GM18505 (cell line): ENCODE data around the gene FBXL16.
"Not testable (repeated sequence)": the region's sequence is repeated elsewhere in the genome, so short reads cannot be mapped to it uniquely, and the experiment has no call there.

Source experiments
- ATAC-seq: cut with Tn5 transposase; IDR thresholded peaks from one replicate; pipeline ENCODE4 v1.9.1; 2021; ENCODE audit not compliant: unreplicated experiment
- POLR2A ChIP-seq: IDR thresholded peaks from 4 replicates; pipeline ENCODE4 v1.6.1; 2011; ENCODE audit warnings: borderline replicate concordance; ENCODE audit not compliant: insufficient read depth, insufficient read length; ENCODE audit errors: extremely low read depth

The FBXL16 gene

DNA sequence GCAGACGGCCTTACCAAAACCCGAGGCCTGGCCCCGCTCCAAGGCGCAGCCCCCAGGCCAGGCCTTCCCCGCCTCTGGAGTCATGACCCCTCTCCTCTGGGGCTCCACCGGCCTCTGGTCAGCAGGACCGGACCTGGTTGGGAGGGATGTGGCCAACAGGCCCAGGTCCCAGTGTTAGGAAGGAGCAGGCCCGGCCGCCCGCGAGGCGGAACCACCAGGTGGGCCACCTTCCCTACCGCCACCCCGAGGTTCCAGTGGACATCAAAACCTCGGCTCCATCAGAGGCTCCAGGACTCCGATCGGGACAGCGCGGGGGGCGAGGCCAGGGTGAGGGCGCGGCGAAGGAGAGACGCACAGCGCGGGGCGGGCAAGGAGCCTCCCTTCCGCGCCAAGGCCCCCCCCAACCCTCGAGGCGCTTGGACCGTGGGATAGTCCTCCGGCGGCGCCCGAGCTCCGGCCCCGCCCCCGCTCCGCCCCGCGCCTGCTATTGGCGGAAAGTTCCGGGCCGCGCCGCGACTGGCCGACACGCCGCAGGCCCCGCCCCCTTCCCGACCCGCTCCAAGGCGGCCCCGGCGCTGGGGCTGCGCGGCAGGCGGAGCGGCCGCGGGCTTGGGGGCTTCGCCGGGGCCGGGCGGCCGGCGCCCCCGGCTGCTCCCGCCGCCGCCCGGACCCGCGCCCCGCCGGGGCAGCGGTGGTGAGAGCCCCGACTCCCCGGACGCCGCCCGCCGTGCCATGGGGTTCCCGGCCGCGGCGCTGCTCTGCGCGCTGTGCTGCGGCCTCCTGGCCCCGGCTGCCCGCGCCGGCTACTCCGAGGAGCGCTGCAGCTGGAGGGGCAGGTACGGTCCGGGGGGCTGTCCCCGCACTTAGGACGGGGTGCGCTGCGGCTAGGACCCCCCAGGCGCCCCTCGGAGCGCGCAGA is 9.2 kb upstream of the FBXL16 start, which contains the start of gene METRN:
Gene METRN, plus strand, starts transcription at position 561 of the 919 bp plus-strand sequence. Its CDS starts 172 bp downstream, at position 733.
- peak; percentile 57 for ATAC-seq

DNA sequence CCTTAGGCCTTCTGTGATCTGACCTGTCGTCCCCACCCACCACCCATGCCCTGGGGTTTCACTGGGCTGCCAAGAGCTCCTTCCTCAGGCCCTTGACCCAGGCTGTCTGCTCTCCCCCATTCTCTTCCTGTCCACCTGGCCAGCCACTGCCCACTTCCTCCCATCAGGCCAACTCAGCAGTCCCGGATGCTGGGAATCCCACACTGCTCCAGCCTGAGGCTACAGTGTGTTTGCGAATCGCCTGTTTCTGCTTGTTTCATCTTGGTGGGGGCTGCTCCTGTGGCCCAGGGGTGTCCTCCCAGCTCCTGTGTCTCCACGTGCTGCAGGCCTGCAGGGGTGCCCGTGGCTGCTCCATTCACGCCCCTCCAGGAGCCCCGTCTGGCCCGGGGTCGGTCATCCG is 8.5 kb upstream of the FBXL16 start:
- TF ChIP-seq POLR2A: no peak

More for the DNA sequence above, 9.2 kb upstream of the FBXL16 start, which contains the start of gene METRN:
- no peak for TF ChIP-seq POLR2A

DNA sequence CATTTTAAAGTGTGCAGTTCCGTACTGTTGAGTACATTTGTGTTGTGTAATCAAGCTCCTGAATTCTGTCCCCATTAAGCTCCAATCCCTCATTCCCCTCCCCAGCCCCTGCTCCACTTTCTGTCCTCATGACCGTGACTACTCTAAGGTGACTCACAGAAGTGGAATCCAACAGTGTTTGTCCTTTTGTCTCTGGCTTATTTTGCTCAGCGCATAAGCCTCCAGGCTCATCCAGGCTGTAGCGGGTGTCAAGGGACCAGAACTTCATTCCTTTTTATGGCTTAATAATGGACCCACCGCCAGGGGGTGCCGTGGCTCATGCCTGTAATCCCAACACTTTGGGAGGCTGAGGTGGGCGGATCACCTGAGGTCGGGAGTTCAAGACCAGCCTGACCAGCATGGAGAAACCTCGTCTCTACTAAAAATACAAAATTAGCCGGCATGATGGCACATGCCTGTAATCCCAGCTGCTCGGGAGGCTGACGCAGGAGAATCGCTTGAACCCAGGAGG is 7.2 kb upstream of the FBXL16 start:
- not testable (repeated sequence) for ATAC-seq

More for the DNA sequence above, 8.5 kb upstream of the FBXL16 start:
- ATAC-seq: no peak

DNA sequence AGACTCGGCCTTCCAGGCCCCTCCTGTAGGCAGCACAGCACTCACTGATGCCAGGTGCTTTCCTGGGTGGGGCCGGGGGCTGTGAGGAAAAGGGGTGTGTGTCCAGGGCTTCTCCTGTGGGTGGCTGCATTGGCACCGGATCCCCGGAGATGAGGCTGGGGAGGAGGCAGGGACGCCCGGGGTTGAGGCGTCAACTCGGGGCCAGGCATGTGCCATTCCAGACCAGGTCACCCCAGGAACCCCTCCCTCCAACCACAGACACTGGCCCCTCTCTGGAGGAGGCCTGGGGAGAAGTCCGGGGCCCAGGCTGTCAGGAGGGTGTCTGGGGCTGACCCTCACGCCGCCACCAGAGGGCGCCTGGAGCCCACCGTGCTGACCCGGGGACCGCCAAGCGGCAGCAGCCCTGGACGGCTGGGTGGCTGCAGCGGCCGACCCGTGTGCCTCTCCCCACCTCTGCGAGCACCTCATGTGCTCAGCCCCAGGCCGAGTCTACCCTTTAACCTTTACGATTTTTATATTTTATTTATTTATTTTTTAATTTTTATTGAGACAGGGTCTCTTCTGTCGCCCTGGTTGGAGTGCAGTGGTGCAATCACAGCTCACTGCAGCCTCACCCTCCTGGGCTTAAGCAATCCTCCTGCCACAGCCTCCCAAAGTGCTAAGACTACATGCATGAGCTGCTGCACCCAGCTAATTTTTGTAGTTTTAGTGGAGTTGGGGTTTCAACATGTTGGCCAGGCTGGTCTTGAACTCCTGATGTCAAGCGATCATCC is 6.1 kb upstream of the FBXL16 start:
- ATAC-seq: no peak
- no peak for TF ChIP-seq POLR2A

DNA sequence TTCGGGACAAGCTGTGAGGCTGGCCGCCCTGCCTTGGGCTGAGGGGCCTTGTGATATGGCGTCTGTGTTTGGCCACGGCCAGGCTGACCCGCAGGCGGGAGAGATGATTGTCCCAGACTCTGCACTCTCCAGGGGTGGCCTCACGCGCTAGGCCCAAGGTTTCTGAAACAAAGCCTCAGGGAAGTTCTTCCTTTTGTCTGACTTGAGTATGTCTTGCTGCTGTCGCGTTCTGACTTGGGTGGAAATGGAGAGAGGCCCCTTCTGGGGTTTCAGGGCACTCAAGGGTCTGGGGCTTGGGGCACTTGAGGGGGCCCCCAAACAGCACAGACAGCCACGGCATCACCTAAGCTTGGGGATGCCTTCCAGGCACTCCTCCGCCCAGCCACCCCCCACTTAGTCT is 5.5 kb upstream of the FBXL16 start:
- ATAC-seq: no peak
- TF ChIP-seq POLR2A: no peak

DNA sequence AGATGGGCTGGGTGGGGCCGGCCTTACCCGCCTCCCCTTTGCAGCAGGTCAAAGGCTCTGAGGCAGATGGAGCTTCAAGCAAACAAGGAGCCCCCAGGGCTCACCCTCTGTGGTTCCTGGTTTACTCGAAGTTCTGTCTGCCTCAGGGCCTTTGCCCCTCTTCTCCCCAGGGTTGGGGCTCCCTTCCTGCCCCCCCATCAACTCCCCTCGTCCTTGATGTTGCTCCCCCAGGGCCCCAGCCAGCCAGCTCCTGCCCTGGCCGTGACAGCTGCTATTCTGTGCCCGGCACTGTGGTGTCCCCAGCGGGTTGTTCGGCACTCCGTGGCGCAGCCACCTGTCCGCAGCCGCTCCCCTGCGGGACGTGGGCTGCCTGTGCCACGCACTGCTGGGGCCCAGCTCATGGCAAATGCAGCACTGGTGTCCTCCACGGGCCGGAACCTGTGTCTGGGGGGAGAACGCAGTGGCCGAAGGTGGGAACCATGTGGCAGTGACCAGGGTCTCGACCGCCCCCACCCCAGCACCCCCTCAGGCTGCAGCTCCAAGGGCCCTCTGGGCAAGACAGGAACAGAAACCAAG is 5.0 kb upstream of the FBXL16 start:
- no peak for TF ChIP-seq POLR2A
- ATAC-seq: no peak

DNA sequence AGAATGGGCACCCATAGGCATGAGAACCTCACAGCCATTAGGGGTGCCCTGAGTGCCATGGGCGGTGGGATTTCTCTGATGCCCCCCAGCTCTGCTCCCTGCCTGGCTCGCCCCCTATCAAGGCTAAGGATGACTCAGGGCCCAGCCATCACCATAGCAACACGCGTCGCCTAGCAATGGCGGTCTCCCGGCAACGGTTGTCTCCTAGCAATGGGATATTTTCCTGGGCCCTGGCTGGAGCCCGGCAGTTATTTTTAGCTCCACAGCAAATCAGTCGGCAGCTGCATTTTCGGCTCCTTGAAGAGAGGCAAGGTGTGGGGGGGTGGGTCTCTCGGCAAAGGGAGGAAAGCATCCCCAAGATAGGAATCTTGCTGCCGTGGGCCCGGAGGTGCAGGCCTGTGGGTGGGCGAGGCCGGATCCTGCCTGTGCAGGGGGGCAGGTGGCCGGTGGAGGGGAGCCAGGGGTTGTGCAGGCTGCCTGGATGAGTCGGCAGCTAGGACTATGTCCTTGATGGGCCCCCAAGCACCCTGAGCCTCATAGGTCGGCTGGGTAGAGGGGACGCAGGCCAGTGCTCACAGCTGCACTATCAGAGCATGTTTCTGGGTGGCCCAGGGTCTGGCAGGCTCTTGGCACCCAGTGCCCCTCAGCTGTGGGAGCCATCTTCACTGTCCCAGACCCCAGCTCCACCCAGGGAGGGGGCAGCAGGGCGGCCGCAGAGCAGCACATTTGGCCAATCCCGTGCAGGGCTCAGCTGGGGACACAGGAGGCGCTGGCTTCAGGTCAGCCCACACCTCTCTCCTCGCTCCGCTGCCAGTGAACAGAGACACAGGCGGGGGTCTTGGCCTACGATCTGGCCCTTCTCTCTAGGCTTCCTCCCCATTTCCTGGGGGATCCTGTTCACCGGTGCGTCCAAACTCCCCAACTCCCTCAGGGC is 4.2 kb upstream of the FBXL16 start:
- no peak for ATAC-seq
- no peak for TF ChIP-seq POLR2A

DNA sequence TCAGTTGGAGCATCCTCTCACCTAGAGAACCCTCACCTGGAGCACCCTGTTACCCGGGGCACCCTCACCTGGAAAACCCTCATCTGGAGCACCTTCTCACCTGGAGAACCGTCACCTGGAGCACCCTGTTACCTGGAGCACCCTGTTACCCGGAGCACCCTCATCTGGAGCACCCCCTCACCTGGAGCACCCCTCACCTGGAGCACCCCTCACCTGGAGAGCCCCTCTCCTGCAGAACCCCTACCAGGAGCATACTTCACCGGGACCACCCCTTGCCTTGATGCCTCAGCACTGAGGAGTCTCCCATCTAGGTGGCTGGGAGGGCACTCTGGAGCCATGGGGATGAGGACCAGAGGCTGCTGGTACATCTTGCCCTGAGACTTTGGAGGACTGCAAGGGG is 3.4 kb upstream of the FBXL16 start:
- no peak for TF ChIP-seq POLR2A
- ATAC-seq: no peak

DNA sequence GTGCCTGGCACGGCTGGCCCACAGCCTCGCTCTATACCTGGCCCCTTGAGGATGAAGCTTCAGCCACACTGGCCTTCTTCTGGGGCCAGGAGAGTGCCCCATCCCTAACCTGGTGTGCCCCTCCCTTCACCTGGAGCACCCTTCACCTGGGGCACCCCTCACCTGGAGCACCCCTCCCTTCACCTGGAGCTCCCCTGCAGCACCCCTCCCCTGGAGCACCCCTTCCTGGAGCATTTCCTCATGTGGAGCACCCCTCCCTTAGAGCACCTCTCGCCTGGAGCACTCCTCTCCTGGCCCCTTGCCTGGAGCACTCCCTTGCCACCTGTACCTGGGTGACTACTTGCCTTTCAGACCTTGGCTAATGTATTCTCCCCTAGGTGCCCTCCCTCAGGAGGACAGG is 2.4 kb upstream of the FBXL16 start:
- TF ChIP-seq POLR2A: no peak
- no peak for ATAC-seq

DNA sequence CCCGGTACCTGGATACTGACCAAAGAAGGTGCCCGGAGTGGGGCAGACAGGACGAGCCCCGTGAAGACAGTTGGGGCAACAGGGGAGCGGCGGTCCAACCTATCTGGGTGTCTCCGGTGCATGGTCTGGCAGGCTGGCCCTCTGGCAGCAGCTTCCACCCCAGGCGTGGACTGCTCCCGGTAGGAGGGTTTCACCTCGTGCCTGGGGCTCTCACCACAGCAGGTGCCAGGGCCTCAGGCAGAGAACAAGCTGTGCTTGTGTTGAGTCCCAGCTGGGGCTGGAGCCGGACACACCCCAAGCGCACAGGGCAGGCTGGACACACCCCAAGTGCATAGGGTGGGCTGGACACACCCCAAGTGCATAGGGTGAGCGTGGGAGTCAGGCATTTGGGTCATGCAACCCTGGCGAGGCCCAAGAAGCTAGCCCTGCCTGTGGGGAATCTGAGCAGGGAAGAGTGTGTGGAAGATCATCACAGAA is 1.5 kb upstream of the FBXL16 start:
- ATAC-seq: no peak
- no peak for TF ChIP-seq POLR2A

DNA sequence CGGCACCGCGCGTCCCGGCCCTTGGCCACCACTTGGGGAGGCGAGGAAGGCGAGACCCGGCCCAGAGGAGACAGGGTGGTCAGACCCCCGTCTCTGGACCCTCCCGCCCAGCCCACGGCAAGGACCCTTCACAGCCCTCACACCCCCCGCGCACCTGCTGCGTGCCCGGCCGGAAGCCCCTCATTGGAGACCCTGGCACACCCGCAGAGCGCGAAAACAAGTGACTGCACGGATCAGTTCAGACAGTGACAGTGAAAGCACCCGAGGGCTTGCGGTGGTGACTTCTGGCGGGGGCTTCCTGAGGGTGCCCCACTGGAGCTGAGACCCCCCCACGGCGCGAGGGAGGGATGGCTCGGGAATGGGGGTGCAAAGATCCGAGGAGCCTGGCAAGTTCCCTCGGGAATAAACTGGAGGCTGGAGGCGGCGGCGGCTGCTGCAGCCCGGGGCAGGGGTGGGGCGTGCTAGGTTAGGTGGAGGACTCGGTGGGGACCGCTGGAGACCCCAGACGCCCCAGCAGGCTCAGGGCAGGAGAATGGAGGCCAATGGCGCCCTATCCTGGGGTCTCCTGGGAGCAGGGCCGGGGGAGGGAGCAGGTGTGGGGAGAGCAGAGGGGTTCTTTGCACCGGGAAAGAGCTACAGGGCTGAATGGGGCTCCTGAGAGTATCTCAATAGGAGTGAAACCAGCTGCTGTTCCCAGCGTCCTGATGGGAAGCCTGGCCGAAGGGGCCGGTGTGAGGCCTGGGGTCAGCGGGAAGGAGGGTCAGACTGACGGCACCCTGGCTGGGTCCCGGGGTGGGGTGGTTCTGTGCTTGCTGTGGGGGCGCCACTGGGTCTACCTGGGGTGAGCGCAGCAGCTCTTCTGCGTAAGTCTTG is 824 bp upstream of the FBXL16 start:
- no peak for ATAC-seq
- TF ChIP-seq POLR2A: no peak
